SK-N-SH (cell line): Measurements from ENCODE around the gene NR3C1.

ENCODE experiments used
- EP300 ChIP-seq, 2 experiments: IDR thresholded peaks; 2 replicates each; pipeline versions ENCODE4 v1.4.0 to v1.6.1; 2012; ENCODE audit warnings: borderline replicate concordance in 1 of 2, low read depth in 1 of 2, low read length in 1 of 2
- FOSL2 ChIP-seq: IDR thresholded peaks from 2 replicates; pipeline ENCODE4 v1.4.0; 2012; ENCODE audit warnings: low read depth, mild to moderate bottlenecking, moderate library complexity, borderline replicate concordance
- MXI1 ChIP-seq: IDR thresholded peaks from 2 replicates; pipeline ENCODE4 v1.6.1; 2012; ENCODE audit warnings: mild to moderate bottlenecking, low read depth, low read length, improper control_type of control experiment
- POLR2AphosphoS5 ChIP-seq: IDR thresholded peaks from 2 replicates; pipeline ENCODE4 v1.6.1; 2012; ENCODE audit warnings: low read depth, low read length
- RCOR1 ChIP-seq: fragments of 150-350 bp; IDR thresholded peaks from 2 replicates; pipeline ENCODE4 v1.6.1; 2017; ENCODE audit warnings: antibody characterized with exemption, low read length
- SMC3 ChIP-seq: IDR thresholded peaks from 2 replicates; pipeline ENCODE4 v1.6.1; 2012; ENCODE audit warnings: low read depth, low read length, improper control_type of control experiment
- TCF12 ChIP-seq: IDR thresholded peaks from 2 replicates; pipeline ENCODE4 v1.4.0; 2012
- YY1 ChIP-seq: IDR thresholded peaks from 2 replicates; pipeline ENCODE4 v1.4.0; 2012; ENCODE audit warnings: low read depth, mild to moderate bottlenecking
- TF ChIP-seq, protein P1 (sequence below): fragments of 200-600 bp; sonication (generic); IDR thresholded peaks from 2 replicates; pipeline ENCODE4 v1.6.1; 2017; ENCODE audit warnings: antibody characterized with exemption, mild to moderate bottlenecking, moderate library complexity
- TF ChIP-seq, protein P2 (sequence below): IDR thresholded peaks from 2 replicates; pipeline ENCODE4 v1.4.0; 2012; ENCODE audit warnings: low read depth, borderline replicate concordance

DNA sequence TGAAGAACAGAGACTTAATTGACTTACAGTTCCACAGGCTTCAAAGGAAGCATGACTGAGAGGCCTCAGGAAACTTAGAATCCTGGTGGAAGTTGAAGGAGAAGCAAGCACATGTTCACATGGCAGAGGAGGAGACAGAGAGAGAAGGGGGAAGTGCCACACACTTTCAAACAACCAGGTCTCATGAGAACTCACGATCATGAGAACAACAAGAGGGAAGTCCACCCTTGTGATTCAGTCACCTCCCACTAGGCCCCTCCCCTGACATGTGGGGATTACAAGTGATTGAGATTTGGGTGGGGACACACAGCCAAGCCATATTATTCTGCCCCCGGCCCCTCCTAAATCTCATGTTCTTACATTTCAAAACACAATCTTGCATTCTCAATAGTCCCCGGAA, 19.5 kb downstream of the NR3C1 start:
- TF ChIP-seq, protein P1, sequence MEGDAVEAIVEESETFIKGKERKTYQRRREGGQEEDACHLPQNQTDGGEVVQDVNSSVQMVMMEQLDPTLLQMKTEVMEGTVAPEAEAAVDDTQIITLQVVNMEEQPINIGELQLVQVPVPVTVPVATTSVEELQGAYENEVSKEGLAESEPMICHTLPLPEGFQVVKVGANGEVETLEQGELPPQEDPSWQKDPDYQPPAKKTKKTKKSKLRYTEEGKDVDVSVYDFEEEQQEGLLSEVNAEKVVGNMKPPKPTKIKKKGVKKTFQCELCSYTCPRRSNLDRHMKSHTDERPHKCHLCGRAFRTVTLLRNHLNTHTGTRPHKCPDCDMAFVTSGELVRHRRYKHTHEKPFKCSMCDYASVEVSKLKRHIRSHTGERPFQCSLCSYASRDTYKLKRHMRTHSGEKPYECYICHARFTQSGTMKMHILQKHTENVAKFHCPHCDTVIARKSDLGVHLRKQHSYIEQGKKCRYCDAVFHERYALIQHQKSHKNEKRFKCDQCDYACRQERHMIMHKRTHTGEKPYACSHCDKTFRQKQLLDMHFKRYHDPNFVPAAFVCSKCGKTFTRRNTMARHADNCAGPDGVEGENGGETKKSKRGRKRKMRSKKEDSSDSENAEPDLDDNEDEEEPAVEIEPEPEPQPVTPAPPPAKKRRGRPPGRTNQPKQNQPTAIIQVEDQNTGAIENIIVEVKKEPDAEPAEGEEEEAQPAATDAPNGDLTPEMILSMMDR: no peak
- no peak for TF ChIP-seq MXI1
- TF ChIP-seq YY1: no peak
- TF ChIP-seq RCOR1: no peak
- TF ChIP-seq POLR2AphosphoS5: no peak
- no peak for TF ChIP-seq TCF12
- TF ChIP-seq, protein P2, sequence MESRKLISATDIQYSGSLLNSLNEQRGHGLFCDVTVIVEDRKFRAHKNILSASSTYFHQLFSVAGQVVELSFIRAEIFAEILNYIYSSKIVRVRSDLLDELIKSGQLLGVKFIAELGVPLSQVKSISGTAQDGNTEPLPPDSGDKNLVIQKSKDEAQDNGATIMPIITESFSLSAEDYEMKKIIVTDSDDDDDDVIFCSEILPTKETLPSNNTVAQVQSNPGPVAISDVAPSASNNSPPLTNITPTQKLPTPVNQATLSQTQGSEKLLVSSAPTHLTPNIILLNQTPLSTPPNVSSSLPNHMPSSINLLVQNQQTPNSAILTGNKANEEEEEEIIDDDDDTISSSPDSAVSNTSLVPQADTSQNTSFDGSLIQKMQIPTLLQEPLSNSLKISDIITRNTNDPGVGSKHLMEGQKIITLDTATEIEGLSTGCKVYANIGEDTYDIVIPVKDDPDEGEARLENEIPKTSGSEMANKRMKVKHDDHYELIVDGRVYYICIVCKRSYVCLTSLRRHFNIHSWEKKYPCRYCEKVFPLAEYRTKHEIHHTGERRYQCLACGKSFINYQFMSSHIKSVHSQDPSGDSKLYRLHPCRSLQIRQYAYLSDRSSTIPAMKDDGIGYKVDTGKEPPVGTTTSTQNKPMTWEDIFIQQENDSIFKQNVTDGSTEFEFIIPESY: no peak
- no peak for TF ChIP-seq FOSL2
- no peak for TF ChIP-seq EP300 (IDR thresholded peaks at IDR 0.05; ENCODE audit: borderline replicate concordance in 1 of 2, low read depth in 1 of 2, low read length in 1 of 2)
- TF ChIP-seq SMC3: no peak
